Iris pigment epithelial cell (primary cell): ENCODE measurements around the gene NAALADL2.
"Not testable (repeated sequence)": the region's sequence is repeated elsewhere in the genome, so short reads cannot be mapped to it uniquely, and the experiment has no call there.

ENCODE experiments used
- DNase-seq: peaks from one replicate; pipeline ENCODE4 v3.0.0-alpha.2; 2011; ENCODE audit warnings: low read depth

NAALADL2 gene

GRCh38 chr3:175311946-175312345, 452.8 kb downstream of the NAALADL2 start:
- DNase-seq: no peak

- DNase-seq: no peak
Observed at GRCh38 chr3:175312791-175313190, 453.7 kb downstream of the NAALADL2 start.

- DNase-seq: no peak
Observed at GRCh38 chr3:175316799-175317198, 457.7 kb downstream of the NAALADL2 start.

- no peak for DNase-seq
Observed at GRCh38 chr3:175325440-175325839, 466.3 kb downstream of the NAALADL2 start.

GRCh38 chr3:175326041-175326440, 466.9 kb downstream of the NAALADL2 start:
- DNase-seq: no peak

- no peak for DNase-seq
Observed at GRCh38 chr3:175329373-175329772, 470.2 kb downstream of the NAALADL2 start.

- DNase-seq: peak; percentile 21
Observed at GRCh38 chr3:175335229-175335628, 476.1 kb downstream of the NAALADL2 start.

GRCh38 chr3:175336406-175337133, 477.4 kb downstream of the NAALADL2 start:
- no peak for DNase-seq

GRCh38 chr3:175337631-175338030, 478.5 kb downstream of the NAALADL2 start:
- no peak for DNase-seq

- DNase-seq: peak; percentile 89
Observed at GRCh38 chr3:175338775-175339535, 479.8 kb downstream of the NAALADL2 start.

- DNase-seq: no peak
Observed at GRCh38 chr3:175340338-175341015, 481.3 kb downstream of the NAALADL2 start.

GRCh38 chr3:175342196-175342595, 483.1 kb downstream of the NAALADL2 start:
- peak; percentile 20 for DNase-seq

GRCh38 chr3:175343946-175344345, 484.8 kb downstream of the NAALADL2 start:
- DNase-seq: no peak

- peak; percentile 97 for DNase-seq
Observed at GRCh38 chr3:175346573-175347356, 487.6 kb downstream of the NAALADL2 start.

GRCh38 chr3:175349168-175349567, 490.0 kb downstream of the NAALADL2 start:
- DNase-seq: no peak

GRCh38 chr3:175355801-175356335, 496.7 kb downstream of the NAALADL2 start:
- DNase-seq: no peak

- DNase-seq: peak; percentile 49
Observed at GRCh38 chr3:175356899-175357324, 497.8 kb downstream of the NAALADL2 start.

GRCh38 chr3:175357758-175358157, 498.6 kb downstream of the NAALADL2 start:
- no peak for DNase-seq

GRCh38 chr3:175358935-175359334, 499.8 kb downstream of the NAALADL2 start:
- DNase-seq: no peak

- peak; percentile 62 for DNase-seq
Observed at GRCh38 chr3:175370426-175370825, 511.3 kb downstream of the NAALADL2 start.

GRCh38 chr3:175371187-175371586, 512.1 kb downstream of the NAALADL2 start:
- DNase-seq: not testable (repeated sequence)

GRCh38 chr3:175374705-175375104, 515.6 kb downstream of the NAALADL2 start:
- no peak for DNase-seq
